GM19397 (cell line): ENCODE data around the gene APH1A.
"Not testable (repeated sequence)": the region's sequence is repeated elsewhere in the genome, so short reads cannot be mapped to it uniquely, and the experiment has no call there.

Experiments
- ATAC-seq: cut with Tn5 transposase; IDR thresholded peaks from one replicate; pipeline ENCODE4 v1.9.1; 2021; ENCODE audit warnings: mild to moderate bottlenecking, moderate library complexity; ENCODE audit not compliant: unreplicated experiment

Gene APH1A

GRCh38 chr1:150234566-150235293 lies 34.1 kb downstream of the APH1A start:
- peak; percentile 48 for ATAC-seq

GRCh38 chr1:150234309-150234565 lies 34.6 kb downstream of the APH1A start:
- ATAC-seq = no peak

- no peak for ATAC-seq
These were observed 35.2 kb downstream of the APH1A start for GRCh38 chr1:150233359-150234308.

- ATAC-seq = not testable (repeated sequence)
These were observed 35.9 kb downstream of the APH1A start for GRCh38 chr1:150232921-150233320.

GRCh38 chr1:150228246-150228645 lies 40.6 kb downstream of the APH1A start:
- not testable (repeated sequence) for ATAC-seq

- ATAC-seq = no peak
These were observed 41.6 kb downstream of the APH1A start for GRCh38 chr1:150227228-150227627.

GRCh38 chr1:150226486-150226885 lies 42.3 kb downstream of the APH1A start:
- ATAC-seq = no peak

GRCh38 chr1:150225546-150225945 lies 43.3 kb downstream of the APH1A start:
- no peak for ATAC-seq

GRCh38 chr1:150224983-150225382 lies 43.8 kb downstream of the APH1A start:
- no peak for ATAC-seq

GRCh38 chr1:150221552-150221951 lies 47.3 kb downstream of the APH1A start:
- no peak for ATAC-seq

- ATAC-seq = not testable (repeated sequence)
These were observed 53.0 kb downstream of the APH1A start for GRCh38 chr1:150215855-150216254.
